Fibroblast of upper back skin (primary cell): ENCODE results near the gene RAD51B.
A peak's percentile ranks its signal among the peaks of the same experiment; 100 is the strongest.

ENCODE experiments used
- DNase-seq: peaks from one replicate; pipeline ENCODE4 v3.0.0-alpha.2; 2013

The RAD51B gene

GRCh38 chr14:68506645-68507419 lies 687.3 kb downstream of the RAD51B start:
- no peak for DNase-seq

GRCh38 chr14:68507544-68508081 lies 688.0 kb downstream of the RAD51B start:
- DNase-seq, result no peak

- no peak for DNase-seq
These were observed 689.0 kb downstream of the RAD51B start for GRCh38 chr14:68508581-68508980.

- no peak for DNase-seq
These were observed 689.8 kb downstream of the RAD51B start for GRCh38 chr14:68509188-68509983.

- peak; percentile 97 for DNase-seq
These were observed 690.9 kb downstream of the RAD51B start for GRCh38 chr14:68510201-68511128.

GRCh38 chr14:68511129-68512047 lies 691.8 kb downstream of the RAD51B start:
- DNase-seq, result peak; percentile 58

- DNase-seq, result peak; percentile 84
These were observed 692.5 kb downstream of the RAD51B start for GRCh38 chr14:68512088-68512487.

- DNase-seq, result no peak
These were observed 693.6 kb downstream of the RAD51B start for GRCh38 chr14:68513137-68513536.

- no peak for DNase-seq
These were observed 694.4 kb downstream of the RAD51B start for GRCh38 chr14:68513838-68514607.

GRCh38 chr14:68514608-68515194 lies 695.1 kb downstream of the RAD51B start:
- no peak for DNase-seq

GRCh38 chr14:68516342-68516741 lies 696.8 kb downstream of the RAD51B start:
- no peak for DNase-seq

- no peak for DNase-seq
These were observed 698.6 kb downstream of the RAD51B start for GRCh38 chr14:68518166-68518565.

GRCh38 chr14:68518761-68519670 lies 699.4 kb downstream of the RAD51B start:
- DNase-seq, result no peak

GRCh38 chr14:68519671-68520187 lies 700.1 kb downstream of the RAD51B start:
- no peak for DNase-seq

- peak; percentile 28 for DNase-seq
These were observed 701.3 kb downstream of the RAD51B start for GRCh38 chr14:68520637-68521556.

GRCh38 chr14:68521557-68521901 lies 702.0 kb downstream of the RAD51B start:
- no peak for DNase-seq

- DNase-seq, result no peak
These were observed 702.5 kb downstream of the RAD51B start for GRCh38 chr14:68521961-68522509.
